NCI-H345 treated with DMSO at 0.1 percent for 48 hours (cell line): Measurements from ENCODE around the gene SLC27A5.
A peak's percentile ranks its signal among the peaks of the same experiment; 100 is the strongest.
"Not testable (repeated sequence)": the region's sequence is repeated elsewhere in the genome, so short reads cannot be mapped to it uniquely, and the experiment has no call there.

Experiments
- DNase-seq: peaks from one replicate; lab custom pipeline; 2025; ENCODE audit not compliant: unreplicated experiment; lab: John Stamatoyannopoulos, UW

Gene SLC27A5

GRCh38 chr19:58470837-58471543 lies 40.8 kb downstream of the SLC27A5 start:
- not testable (repeated sequence) for DNase-seq

GRCh38 chr19:58469241-58470013 lies 42.4 kb downstream of the SLC27A5 start:
- DNase-seq = no peak

- peak; percentile 8 for DNase-seq
Measured at GRCh38 chr19:58468216-58468839, 43.5 kb downstream of the SLC27A5 start.

- DNase-seq = peak; percentile 84
Measured at GRCh38 chr19:58466760-58467589, 44.8 kb downstream of the SLC27A5 start, which contains the start of gene ZNF324. TSS of gene ZNF324 (plus strand) at chr19:58467080. CDS start at chr19:58469186, 2,106 bp downstream.

GRCh38 chr19:58466089-58466759 lies 45.6 kb downstream of the SLC27A5 start:
- DNase-seq = no peak

GRCh38 chr19:58460039-58460438 lies 51.8 kb downstream of the SLC27A5 start:
- DNase-seq = no peak

GRCh38 chr19:58456111-58456510 lies 55.7 kb downstream of the SLC27A5 start:
- no peak for DNase-seq

- no peak for DNase-seq
Measured at GRCh38 chr19:58455306-58455705, 56.5 kb downstream of the SLC27A5 start.

- DNase-seq = no peak
Measured at GRCh38 chr19:58453743-58454142, 58.0 kb downstream of the SLC27A5 start.

GRCh38 chr19:58451358-58452101 lies 60.3 kb downstream of the SLC27A5 start, which contains the start of gene ZNF324B:
TSS of gene ZNF324B (plus strand) at chr19:58451622. CDS start at chr19:58453702, 2,080 bp downstream.
- peak; percentile 84 for DNase-seq

GRCh38 chr19:58450856-58451357 lies 60.9 kb downstream of the SLC27A5 start:
- DNase-seq = peak; percentile 51

GRCh38 chr19:58449980-58450379 lies 61.8 kb downstream of the SLC27A5 start:
- not testable (repeated sequence) for DNase-seq

- DNase-seq = not testable (repeated sequence)
Measured at GRCh38 chr19:58448860-58449259, 62.9 kb downstream of the SLC27A5 start.
